Astrocyte (in vitro differentiated cells and primary cell): ENCODE results near the gene ANKS1A.
"Not testable (repeated sequence)": the region's sequence is repeated elsewhere in the genome, so short reads cannot be mapped to it uniquely, and the experiment has no call there.

ENCODE experiments used
- EZH2 ChIP-seq: IDR thresholded peaks from 2 replicates; pipeline ENCODE4 v1.6.1; 2012; ENCODE audit warnings: mild to moderate bottlenecking, low read length, inconsistent platforms; ENCODE audit not compliant: insufficient read depth
- TF ChIP-seq, protein P1 (sequence below): IDR thresholded peaks from 2 replicates; pipeline ENCODE4 v1.5.1; 2011; ENCODE audit warnings: low read depth, mild to moderate bottlenecking, inconsistent platforms, low read length, moderate library complexity; ENCODE audit not compliant: insufficient read depth

DNA sequence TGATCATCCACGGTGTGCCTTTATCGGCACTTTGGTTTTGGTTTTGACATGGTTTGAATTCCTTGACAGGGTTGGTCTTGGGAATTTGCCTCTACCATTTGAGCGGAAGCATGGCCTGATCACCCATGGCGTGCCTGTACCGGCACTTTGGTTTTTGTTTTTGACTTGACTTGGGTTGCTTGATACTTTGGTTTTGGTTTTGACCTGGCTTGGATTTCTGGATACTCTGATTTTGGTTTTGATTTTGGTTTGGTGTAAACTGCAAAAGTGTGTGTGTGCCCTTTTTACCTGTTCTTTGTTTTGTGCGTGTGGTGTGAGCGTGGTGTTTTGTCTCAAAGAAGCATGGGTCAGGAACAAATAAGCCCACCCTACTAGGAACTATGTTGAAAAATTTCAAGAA lies 110.1 kb downstream of the ANKS1A start:
- not testable (repeated sequence) for TF ChIP-seq EZH2
- TF ChIP-seq, protein P1, sequence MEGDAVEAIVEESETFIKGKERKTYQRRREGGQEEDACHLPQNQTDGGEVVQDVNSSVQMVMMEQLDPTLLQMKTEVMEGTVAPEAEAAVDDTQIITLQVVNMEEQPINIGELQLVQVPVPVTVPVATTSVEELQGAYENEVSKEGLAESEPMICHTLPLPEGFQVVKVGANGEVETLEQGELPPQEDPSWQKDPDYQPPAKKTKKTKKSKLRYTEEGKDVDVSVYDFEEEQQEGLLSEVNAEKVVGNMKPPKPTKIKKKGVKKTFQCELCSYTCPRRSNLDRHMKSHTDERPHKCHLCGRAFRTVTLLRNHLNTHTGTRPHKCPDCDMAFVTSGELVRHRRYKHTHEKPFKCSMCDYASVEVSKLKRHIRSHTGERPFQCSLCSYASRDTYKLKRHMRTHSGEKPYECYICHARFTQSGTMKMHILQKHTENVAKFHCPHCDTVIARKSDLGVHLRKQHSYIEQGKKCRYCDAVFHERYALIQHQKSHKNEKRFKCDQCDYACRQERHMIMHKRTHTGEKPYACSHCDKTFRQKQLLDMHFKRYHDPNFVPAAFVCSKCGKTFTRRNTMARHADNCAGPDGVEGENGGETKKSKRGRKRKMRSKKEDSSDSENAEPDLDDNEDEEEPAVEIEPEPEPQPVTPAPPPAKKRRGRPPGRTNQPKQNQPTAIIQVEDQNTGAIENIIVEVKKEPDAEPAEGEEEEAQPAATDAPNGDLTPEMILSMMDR = not testable (repeated sequence)
